Stimulated activated memory B cell treated with anti-CD40 and anti-IgM and Interleukin-4, amounts not matched to agents 10 μg/mL and 1 μg/mL and 100 μg/mL, for 72 hours (primary cell): ENCODE data around the gene NEK10.
"Not testable (repeated sequence)": the region's sequence is repeated elsewhere in the genome, so short reads cannot be mapped to it uniquely, and the experiment has no call there.

ENCODE experiments used
- ATAC-seq: fragments of 150-1000 bp; cut with Tn5 transposase; 2 replicates; pipeline ENCODE4 v1.10.0; 2021
- H3K27ac Mint-ChIP-seq: one replicate; pipeline ENCODE4 v1.8.0; 2022; ENCODE audit warnings: mild to moderate bottlenecking, mixed read lengths
- H3K27me3 Mint-ChIP-seq: one replicate; pipeline ENCODE4 v1.8.0; 2022; ENCODE audit warnings: mixed read lengths
- H3K36me3 Mint-ChIP-seq: one replicate; pipeline ENCODE4 v1.8.0; 2022; ENCODE audit warnings: mixed read lengths
- H3K4me1 Mint-ChIP-seq: one replicate; pipeline ENCODE4 v1.8.0; 2022; ENCODE audit warnings: mixed read lengths
- H3K4me3 Mint-ChIP-seq: one replicate; pipeline ENCODE4 v1.8.0; 2022; ENCODE audit warnings: mild to moderate bottlenecking, moderate library complexity, mixed read lengths
- H3K9me3 Mint-ChIP-seq: one replicate; pipeline ENCODE4 v1.8.0; 2022; ENCODE audit warnings: mixed read lengths

The NEK10 gene

GRCh38 chr3:27310688-27311087 lies 58.5 kb downstream of the NEK10 start:
- no peak for ATAC-seq
- H3K27ac Mint-ChIP-seq = no peak overlapping the region
- no peaks in the 10 kb centered on the region for H3K36me3 Mint-ChIP-seq
- H3K27me3 Mint-ChIP-seq = no peaks in the 10 kb centered on the region
- no peaks in the 10 kb centered on the region for H3K4me1 Mint-ChIP-seq
- no peak overlapping the region for H3K4me3 Mint-ChIP-seq
- no peaks in the 10 kb centered on the region for H3K9me3 Mint-ChIP-seq

GRCh38 chr3:27307566-27307965 lies 61.6 kb downstream of the NEK10 start:
- no peaks in the 10 kb centered on the region for H3K4me1 Mint-ChIP-seq
- no peak for ATAC-seq
- no peak overlapping the region for H3K4me3 Mint-ChIP-seq
- peaks cover 2% of the 10 kb centered on the region for H3K36me3 Mint-ChIP-seq
- H3K27ac Mint-ChIP-seq = no peak overlapping the region
- H3K9me3 Mint-ChIP-seq = no peaks in the 10 kb centered on the region
- H3K27me3 Mint-ChIP-seq = no peaks in the 10 kb centered on the region

- H3K4me3 Mint-ChIP-seq = no peak overlapping the region
- ATAC-seq = no peak
- H3K9me3 Mint-ChIP-seq = peaks cover 17% of the 10 kb centered on the region
- peaks cover 43% of the 10 kb centered on the region for H3K36me3 Mint-ChIP-seq
- H3K27me3 Mint-ChIP-seq = no peaks in the 10 kb centered on the region
- H3K27ac Mint-ChIP-seq = no peak overlapping the region
- H3K4me1 Mint-ChIP-seq = no peaks in the 10 kb centered on the region
Observed at GRCh38 chr3:27302891-27303290, 66.3 kb downstream of the NEK10 start.

GRCh38 chr3:27298981-27299380 lies 70.2 kb downstream of the NEK10 start:
- H3K27me3 Mint-ChIP-seq, ATAC-seq, H3K4me1 Mint-ChIP-seq, H3K27ac Mint-ChIP-seq, H3K4me3 Mint-ChIP-seq: not testable (repeated sequence)
- Mint-ChIP-seq H3K36me3 (peaks cover 43% of the 10 kb centered on the region), H3K9me3 (peaks cover 17% of the 10 kb centered on the region)

- Mint-ChIP-seq H3K27me3 (no peaks in the 10 kb centered on the region), H3K27ac (no peak overlapping the region), H3K36me3 (peaks cover 7% of the 10 kb centered on the region)
Observed at GRCh38 chr3:27293939-27294338, 75.2 kb downstream of the NEK10 start.

GRCh38 chr3:27290760-27291159 lies 78.4 kb downstream of the NEK10 start:
- H3K4me3 Mint-ChIP-seq = no peak overlapping the region
- no peaks in the 10 kb centered on the region for H3K4me1 Mint-ChIP-seq
- no peaks in the 10 kb centered on the region for H3K36me3 Mint-ChIP-seq
- no peak overlapping the region for H3K27ac Mint-ChIP-seq
- no peaks in the 10 kb centered on the region for H3K27me3 Mint-ChIP-seq
- ATAC-seq = no peak
- H3K9me3 Mint-ChIP-seq = no peaks in the 10 kb centered on the region

More at GRCh38 chr3:27293939-27294338, 75.2 kb downstream of the NEK10 start:
- H3K9me3 Mint-ChIP-seq = peaks cover 5% of the 10 kb centered on the region
- ATAC-seq = no peak
- no peaks in the 10 kb centered on the region for H3K4me1 Mint-ChIP-seq
- no peak overlapping the region for H3K4me3 Mint-ChIP-seq

GRCh38 chr3:27289769-27290413 lies 79.3 kb downstream of the NEK10 start:
- Mint-ChIP-seq H3K27me3 (no peaks in the 10 kb centered on the region), H3K9me3 (no peaks in the 10 kb centered on the region), H3K27ac (no peak overlapping the region), H3K4me1 (no peaks in the 10 kb centered on the region), H3K36me3 (no peaks in the 10 kb centered on the region), H3K4me3 (no peak overlapping the region)
- no peak for ATAC-seq

GRCh38 chr3:27287052-27287451 lies 82.1 kb downstream of the NEK10 start:
- no peak overlapping the region for H3K27ac Mint-ChIP-seq
- no peaks in the 10 kb centered on the region for H3K27me3 Mint-ChIP-seq
- no peak overlapping the region for H3K4me3 Mint-ChIP-seq
- no peaks in the 10 kb centered on the region for H3K9me3 Mint-ChIP-seq
- no peak for ATAC-seq
- no peaks in the 10 kb centered on the region for H3K4me1 Mint-ChIP-seq
- H3K36me3 Mint-ChIP-seq = no peaks in the 10 kb centered on the region

- H3K36me3 Mint-ChIP-seq, H3K27ac Mint-ChIP-seq, H3K4me3 Mint-ChIP-seq, H3K27me3 Mint-ChIP-seq, ATAC-seq, H3K4me1 Mint-ChIP-seq, H3K9me3 Mint-ChIP-seq: not testable (repeated sequence)
Observed at GRCh38 chr3:27286467-27286866, 82.7 kb downstream of the NEK10 start.

GRCh38 chr3:27285668-27286067 lies 83.5 kb downstream of the NEK10 start:
- no peak for ATAC-seq
- H3K4me3 Mint-ChIP-seq = no peak overlapping the region
- no peaks in the 10 kb centered on the region for H3K27me3 Mint-ChIP-seq
- no peak overlapping the region for H3K27ac Mint-ChIP-seq
- peaks cover 9% of the 10 kb centered on the region for H3K36me3 Mint-ChIP-seq
- H3K9me3 Mint-ChIP-seq = peaks cover 6% of the 10 kb centered on the region
- H3K4me1 Mint-ChIP-seq = no peaks in the 10 kb centered on the region

- H3K27ac Mint-ChIP-seq = no peak overlapping the region
- peaks cover 9% of the 10 kb centered on the region for H3K36me3 Mint-ChIP-seq
- no peak for ATAC-seq
- H3K27me3 Mint-ChIP-seq = no peaks in the 10 kb centered on the region
- no peaks in the 10 kb centered on the region for H3K4me1 Mint-ChIP-seq
- H3K9me3 Mint-ChIP-seq = peaks cover 6% of the 10 kb centered on the region
- H3K4me3 Mint-ChIP-seq = no peak overlapping the region
Observed at GRCh38 chr3:27281671-27282150, 87.5 kb downstream of the NEK10 start.

- Mint-ChIP-seq H3K4me1 (no peaks in the 10 kb centered on the region), H3K4me3 (no peak overlapping the region), H3K27ac (no peak overlapping the region), H3K27me3 (no peaks in the 10 kb centered on the region), H3K36me3 (peaks cover 9% of the 10 kb centered on the region), H3K9me3 (peaks cover 6% of the 10 kb centered on the region)
- ATAC-seq = no peak
Observed at GRCh38 chr3:27279123-27279522, 90.1 kb downstream of the NEK10 start.

- peaks cover 9% of the 10 kb centered on the region for H3K36me3 Mint-ChIP-seq
- H3K4me1 Mint-ChIP-seq = no peaks in the 10 kb centered on the region
- H3K27ac Mint-ChIP-seq = no peak overlapping the region
- no peak overlapping the region for H3K4me3 Mint-ChIP-seq
- no peak for ATAC-seq
- H3K9me3 Mint-ChIP-seq = peaks cover 6% of the 10 kb centered on the region
- H3K27me3 Mint-ChIP-seq = no peaks in the 10 kb centered on the region
Observed at GRCh38 chr3:27278383-27279055, 90.7 kb downstream of the NEK10 start.

GRCh38 chr3:27275441-27275990 lies 93.7 kb downstream of the NEK10 start:
- Mint-ChIP-seq H3K27me3 (no peaks in the 10 kb centered on the region), H3K9me3 (no peaks in the 10 kb centered on the region), H3K36me3 (no peaks in the 10 kb centered on the region), H3K4me3 (no peak overlapping the region), H3K27ac (no peak overlapping the region), H3K4me1 (no peaks in the 10 kb centered on the region)
- no peak for ATAC-seq

- Mint-ChIP-seq H3K4me1 (no peaks in the 10 kb centered on the region), H3K27me3 (no peaks in the 10 kb centered on the region)
Observed at GRCh38 chr3:27271890-27272289, 97.3 kb downstream of the NEK10 start.

GRCh38 chr3:27254896-27255295 lies 114.3 kb downstream of the NEK10 start:
- no peak overlapping the region for H3K27ac Mint-ChIP-seq
- H3K27me3 Mint-ChIP-seq = peaks cover 11% of the 10 kb centered on the region
- no peaks in the 10 kb centered on the region for H3K9me3 Mint-ChIP-seq
- no peak overlapping the region for H3K4me3 Mint-ChIP-seq
- H3K4me1 Mint-ChIP-seq = no peaks in the 10 kb centered on the region
- no peaks in the 10 kb centered on the region for H3K36me3 Mint-ChIP-seq
- no peak for ATAC-seq

More at GRCh38 chr3:27271890-27272289, 97.3 kb downstream of the NEK10 start:
- Mint-ChIP-seq H3K9me3 (no peaks in the 10 kb centered on the region), H3K27ac (no peak overlapping the region), H3K4me3 (no peak overlapping the region), H3K36me3 (no peaks in the 10 kb centered on the region)
- ATAC-seq = no peak
